H1 (cell line): Measurements from ENCODE around the gene MED19. TPM values are rescaled to one million over a fixed set of nuclear protein-coding genes. Genes with fewer than 3 reads are reported as not detected.

Source experiments
- CTCF ChIA-PET: fragments of 300-600 bp; sonication (Branson Sonifier 250); formaldehyde crosslinking; loops from one replicate; lab custom pipeline; 2021; ENCODE audit not compliant: partially characterized antibody; lab: Charles Lee
- POLR2A ChIA-PET: fragments of 300-600 bp; sonication (Branson Sonifier 250); formaldehyde crosslinking; loops from one replicate; lab custom pipeline; 2021; ENCODE audit warnings: inconsistent platforms; ENCODE audit not compliant: partially characterized antibody; lab: Charles Lee
- DNase-seq, 2 experiments: peaks; one replicate each; pipeline versions ENCODE4 v3.0.0 to v3.0.0-alpha.2; 2010 to 2022; ENCODE audit warnings: low spot score in 2 of 2, low read depth in 1 of 2, mixed read lengths in 1 of 2
- FAIRE-seq: peaks from 2 replicates; lab custom pipeline; 2011; peaks lifted over from hg19 to GRCh38; lab: Jason Lieb, UNC
- H2AFZ ChIP-seq: 2 replicates; pipeline ENCODE4 v1.8.1; 2012; ENCODE audit warnings: low read length, inconsistent platforms
- H2AK5ac ChIP-seq: 2 replicates; pipeline ENCODE4 v1.6.1; 2013; ENCODE audit warnings: low read depth, low read length
- H2BK120ac ChIP-seq: replicated peaks from 2 replicates; pipeline ENCODE3; 2013; ENCODE audit warnings: low read depth, low read length, inconsistent platforms
- H2BK12ac ChIP-seq: 2 replicates; pipeline ENCODE4 v1.6.1; 2013; ENCODE audit warnings: low read depth, low read length
- H2BK15ac ChIP-seq: 2 replicates; pipeline ENCODE4 v1.6.1; 2013; ENCODE audit warnings: low read length
- H2BK20ac ChIP-seq: 2 replicates; pipeline ENCODE4 v1.6.1; 2013; ENCODE audit warnings: low read length
- H2BK5ac ChIP-seq: 2 replicates; pipeline ENCODE4 v1.6.1; 2013; ENCODE audit warnings: low read depth, low read length
- H3K14ac ChIP-seq: 2 replicates; pipeline ENCODE4 v1.6.1; 2013; ENCODE audit warnings: inconsistent platforms; ENCODE audit not compliant: insufficient read length
- H3K18ac ChIP-seq: 2 replicates; pipeline ENCODE4 v1.6.1; 2013; ENCODE audit warnings: low read length; ENCODE audit errors: extremely low read depth
- H3K23ac ChIP-seq: 2 replicates; pipeline ENCODE4 v1.6.1; 2013; ENCODE audit warnings: inconsistent platforms; ENCODE audit not compliant: insufficient read length
- H3K23me2 ChIP-seq: 2 replicates; pipeline ENCODE4 v1.6.1; 2013; ENCODE audit warnings: low read depth, low read length
- H3K27ac ChIP-seq: 2 replicates; pipeline ENCODE4 v1.6.1; 2011; ENCODE audit warnings: low read depth, low read length, inconsistent platforms
- H3K27me3 ChIP-seq, 4 experiments: replicated peaks in 1 of 4; 1 replicate in 1 of 4; 2 replicates in 3 of 4; pipeline versions ENCODE4 v1.6.1 to v1.8.1; 2011 to 2013; ENCODE audit warnings: low read length in 3 of 4, mild to moderate bottlenecking in 3 of 4, inconsistent platforms in 2 of 4, mixed read lengths in 2 of 4, moderate library complexity in 1 of 4; ENCODE audit not compliant: control insufficient read depth in 3 of 4, insufficient read depth in 3 of 4; ENCODE audit errors: extremely low read depth in 1 of 4
- H3K36me3 ChIP-seq, 4 experiments: 2 replicates each; pipeline versions ENCODE4 v1.6.1 to v1.8.1; 2011 to 2013; ENCODE audit warnings: mild to moderate bottlenecking in 4 of 4, low read length in 3 of 4, moderate library complexity in 2 of 4, control low read depth in 1 of 4, inconsistent platforms in 1 of 4; ENCODE audit not compliant: insufficient read depth in 4 of 4, control insufficient read depth in 2 of 4
- H3K4ac ChIP-seq: replicated peaks from 2 replicates; pipeline ENCODE3; 2013; ENCODE audit warnings: low read length, low read depth, mixed read lengths, inconsistent platforms; ENCODE audit not compliant: insufficient read length
- H3K4me1 ChIP-seq, 4 experiments: replicated peaks in 1 of 4; 1 replicate in 1 of 4; 2 replicates in 3 of 4; pipeline versions ENCODE4 v1.6.1 to v1.8.1; 2011 to 2013; ENCODE audit warnings: low read length in 3 of 4, inconsistent platforms in 2 of 4, mixed read lengths in 1 of 4; ENCODE audit not compliant: insufficient read depth in 4 of 4, control insufficient read depth in 3 of 4
- H3K4me2 ChIP-seq, 2 experiments: 2 replicates each; pipeline versions ENCODE4 v1.6.1 to v1.8.1; 2011 to 2013; ENCODE audit warnings: low read depth in 2 of 2, low read length in 2 of 2, control low read depth in 1 of 2, inconsistent platforms in 1 of 2, mild to moderate bottlenecking in 1 of 2; ENCODE audit not compliant: insufficient read depth in 1 of 2
- H3K4me3 ChIP-seq, 4 experiments: fragments of 200-600, 300-600 bp in 1 of 4; sonication (generic), shearing (Covaris generic), sonication (Bioruptor Twin) in 1 of 4; 2 replicates each; pipeline versions ENCODE4 v1.5.1 to v1.8.1; 2011 to 2016; ENCODE audit warnings: low read length in 4 of 4, low read depth in 3 of 4, control low read depth in 2 of 4, inconsistent platforms in 2 of 4, mild to moderate bottlenecking in 2 of 4, mixed read lengths in 1 of 4, moderate library complexity in 1 of 4; ENCODE audit not compliant: insufficient read depth in 2 of 4; ENCODE audit errors: extremely low read depth in 1 of 4
- H3K56ac ChIP-seq: replicated peaks from 2 replicates; pipeline ENCODE3; 2013; ENCODE audit warnings: low read depth, mild to moderate bottlenecking, mixed read lengths, low read length, inconsistent platforms; ENCODE audit not compliant: insufficient read length
- H3K79me1 ChIP-seq: 2 replicates; pipeline ENCODE4 v1.6.1; 2013; ENCODE audit warnings: low read depth, low read length, control low read depth
- H3K79me2 ChIP-seq, 2 experiments: 2 replicates each; pipeline versions ENCODE4 v1.6.1 to v1.8.1; 2012 to 2013; ENCODE audit warnings: low read length in 2 of 2, mild to moderate bottlenecking in 2 of 2, inconsistent platforms in 1 of 2; ENCODE audit not compliant: insufficient read depth in 2 of 2, control insufficient read depth in 1 of 2
- H3K9ac ChIP-seq, 4 experiments: replicated peaks in 1 of 4; 1 replicate in 1 of 4; 2 replicates in 3 of 4; pipeline versions ENCODE4 v1.6.1 to v1.8.1; 2011 to 2013; ENCODE audit warnings: low read depth in 3 of 4, low read length in 3 of 4, control low read depth in 2 of 4, mild to moderate bottlenecking in 2 of 4, moderate library complexity in 2 of 4, inconsistent platforms in 1 of 4; ENCODE audit errors: extremely low read depth in 1 of 4
- H3K9me3 ChIP-seq, 2 experiments: 2 replicates each; pipeline versions ENCODE4 v1.6.1 to v1.8.1; 2012 to 2013; ENCODE audit warnings: mild to moderate bottlenecking in 2 of 2, moderate library complexity in 2 of 2, control low read depth in 1 of 2, inconsistent platforms in 1 of 2, low read depth in 1 of 2, low read length in 1 of 2, mixed read lengths in 1 of 2; ENCODE audit not compliant: insufficient read depth in 2 of 2
- H4K20me1 ChIP-seq, 2 experiments: replicated peaks in 1 of 2; 2 replicates each; pipeline versions ENCODE3 to v1.8.1; 2011 to 2013; ENCODE audit warnings: inconsistent platforms in 2 of 2, low read length in 2 of 2, mild to moderate bottlenecking in 1 of 2; ENCODE audit not compliant: insufficient read depth in 2 of 2, control insufficient read depth in 1 of 2
- H4K5ac ChIP-seq: 2 replicates; pipeline ENCODE4 v1.6.1; 2013; ENCODE audit warnings: low read length, low read depth, mixed read lengths, inconsistent platforms; ENCODE audit not compliant: insufficient read length
- H4K8ac ChIP-seq: 2 replicates; pipeline ENCODE4 v1.8.0; 2013; ENCODE audit warnings: mild to moderate bottlenecking, moderate library complexity, low read length, inconsistent platforms; ENCODE audit not compliant: insufficient read depth; ENCODE audit errors: extremely low read depth
- H4K91ac ChIP-seq: replicated peaks from 2 replicates; pipeline ENCODE3; 2013; ENCODE audit warnings: low read length, mixed read lengths, inconsistent platforms; ENCODE audit not compliant: insufficient read length
- BCL11A ChIP-seq, 2 experiments: IDR thresholded peaks; one replicate each; pipeline ENCODE4 v1.6.1; 2011; ENCODE audit warnings: low read depth in 2 of 2, low read length in 2 of 2, mild to moderate bottlenecking in 2 of 2
- BRCA1 ChIP-seq: IDR thresholded peaks from 2 replicates; pipeline ENCODE4 v1.6.1; 2012; ENCODE audit warnings: low read depth, low read length, improper control_type of control experiment
- KDM4A ChIP-seq: IDR thresholded peaks from one replicate; pipeline ENCODE4 v1.7.1; 2012; ENCODE audit warnings: low read depth, mild to moderate bottlenecking, moderate library complexity, low read length, inconsistent platforms; ENCODE audit not compliant: severe bottlenecking
- KDM5A ChIP-seq: fragments of 200-600 bp; IDR thresholded peaks from 2 replicates; pipeline ENCODE4 v1.7.1; 2012; ENCODE audit warnings: mild to moderate bottlenecking, low read length, inconsistent platforms, mixed read lengths
- MAFK ChIP-seq: IDR thresholded peaks from 2 replicates; pipeline ENCODE4 v1.6.1; 2012; ENCODE audit warnings: low read depth, mild to moderate bottlenecking, improper control_type of control experiment, low read length
- SRF ChIP-seq: IDR thresholded peaks from 2 replicates; pipeline ENCODE4 v1.6.1; 2011; ENCODE audit warnings: mild to moderate bottlenecking, low read depth, low read length, moderate library complexity
- TAF1 ChIP-seq: IDR thresholded peaks from 2 replicates; pipeline ENCODE4 v1.6.1; 2011; ENCODE audit warnings: mild to moderate bottlenecking, low read depth, low read length
- TAF7 ChIP-seq: optimal IDR thresholded peaks from 2 replicates; pipeline ENCODE3; 2011; ENCODE audit warnings: low read depth, mild to moderate bottlenecking, inconsistent platforms, low read length, moderate library complexity, borderline replicate concordance
- TCF12 ChIP-seq: IDR thresholded peaks from 2 replicates; pipeline ENCODE4 v1.6.1; 2011; ENCODE audit warnings: low read depth, mild to moderate bottlenecking, low read length
- polyA plus RNA-seq, 7 experiments: library from polyadenylated mRNA; depleted of rRNA in 3 of 7; stranded (reverse) in 5 of 7; unstranded in 2 of 7; fragments of >200 nt in 5 of 7; fragments of 200-250 nt in 2 of 7; gene quantifications; 1 replicate in 5 of 7; 2 replicates in 1 of 7; 4 replicates in 1 of 7; pipeline versions ENCODE4 v1.2.1 to v1.2.3, GENCODE V29; 2011 to 2013; ENCODE audit warnings: missing spikeins in 2 of 7, mixed read lengths in 2 of 7
- total RNA-seq: library from RNA; stranded (reverse); fragmentation: NEBNext Ultra II Directional; extraction: Animal tissue kit (Norgen Biotek cat#: 25700); gene quantifications from 2 replicates; pipeline ENCODE4 v1.2.1, GENCODE V29; 2021

Gene MED19
- total and polyA plus RNA-seq, 2 of the 8 experiments (the other 6 are each of a cell fraction or from before 2014, with no cell fraction given): 19.4 to 35.4 TPM

- FAIRE-seq (no peak), DNase-seq (no peak)
- no peak overlapping the region for H2BK12ac ChIP-seq
- no peaks in the 10 kb centered on the region; a peak in 1 of 7 replicates for H3K4me1 ChIP-seq
- no peak overlapping the region for H2AK5ac ChIP-seq
- no peaks in the 10 kb centered on the region for H3K23me2 ChIP-seq
- H3K56ac ChIP-seq: no peak overlapping the region
- no peaks in the 10 kb centered on the region for H3K79me1 ChIP-seq
- H3K23ac ChIP-seq: no peak overlapping the region
- no peak overlapping the region for H3K18ac ChIP-seq
- H3K4me3 ChIP-seq: no peak overlapping the region
- no peaks in the 10 kb centered on the region for H3K27me3 ChIP-seq
- no peak overlapping the region for H2BK15ac ChIP-seq
- no peaks in the 10 kb centered on the region for H4K20me1 ChIP-seq
- H3K36me3 ChIP-seq: no peaks in the 10 kb centered on the region
- no peaks in the 10 kb centered on the region for H3K9me3 ChIP-seq
- H3K9ac ChIP-seq: no peak overlapping the region
- H3K14ac ChIP-seq: no peak overlapping the region
- no peak overlapping the region for H4K5ac ChIP-seq
- H3K4ac ChIP-seq: no peak overlapping the region
- POLR2A ChIA-PET: interaction anchor here (0.5 to 2.7 kb wide), 10 partner anchors 9 to 762 kb away, joined by 3 to 22 read pairs (median 4); partner anchors contain the start of genes CTNND1 and SELENOH
- H2AFZ ChIP-seq: no peak overlapping the region
- no peak overlapping the region for H4K8ac ChIP-seq
- no peak overlapping the region for H3K4me2 ChIP-seq
- no peak overlapping the region for H2BK5ac ChIP-seq
- CTCF ChIA-PET: interaction anchor here (0.9 to 12.1 kb wide), 26 partner anchors 9 to 309 kb away, joined by 3 to 182 read pairs (median 4); partner anchors contain the start of genes CTNND1 and SELENOH
- no peak overlapping the region for H2BK20ac ChIP-seq
- no peaks in the 10 kb centered on the region for H3K79me2 ChIP-seq
- no peak overlapping the region for H2BK120ac ChIP-seq
- TF ChIP-seq KDM4A (no peak), TCF12 (no peak), BCL11A (IDR thresholded peaks at IDR 0.05; ENCODE audit: low read depth in 2 of 2, low read length in 2 of 2) (no peak), MAFK (no peak), TAF1 (no peak), SRF (no peak), TAF7 (no peak), BRCA1 (no peak), KDM5A (no peak)
- H3K27ac ChIP-seq: no peak overlapping the region
- H4K91ac ChIP-seq: no peak overlapping the region
Measured at GRCh38 chr11:57751176-57751575, 39.2 kb upstream of the MED19 start.
